Ectodermal cell (in vitro differentiated cells): ENCODE data around the gene CCDC137.
A peak's percentile ranks its signal among the peaks of the same experiment; 100 is the strongest.

Source experiments
- H3K27ac ChIP-seq: 2 replicates; pipeline ENCODE4 v1.7.0; 2013; ENCODE audit warnings: mild to moderate bottlenecking, low read depth, low read length; ENCODE audit not compliant: insufficient read depth, poor library complexity, severe bottlenecking
- H3K27me3 ChIP-seq: 2 replicates; pipeline ENCODE4 v1.7.0; 2013; ENCODE audit warnings: mild to moderate bottlenecking, low read length; ENCODE audit not compliant: insufficient read depth, control insufficient read depth, poor library complexity, severe bottlenecking
- H3K36me3 ChIP-seq: one replicate; pipeline ENCODE4 v1.7.0; 2013; ENCODE audit warnings: low read length; ENCODE audit not compliant: control insufficient read depth, insufficient read depth
- H3K4me1 ChIP-seq: one replicate; pipeline ENCODE4 v1.7.0; 2013; ENCODE audit warnings: low read length; ENCODE audit not compliant: control insufficient read depth, insufficient read depth
- H3K4me3 ChIP-seq: 2 replicates; pipeline ENCODE4 v1.7.0; 2013; ENCODE audit warnings: low read depth, low read length, control low read depth; ENCODE audit not compliant: insufficient read depth
- H3K9me3 ChIP-seq: 2 replicates; pipeline ENCODE4 v1.7.0; 2013; ENCODE audit warnings: mild to moderate bottlenecking, low read length, moderate library complexity; ENCODE audit not compliant: control insufficient read depth
- WGBS, 2 experiments: methylation state at CpG; one replicate each; pipeline ENCODE4 v1.1.7; 2013; ENCODE audit warnings: missing lambda C conversion rate in 2 of 2; 5-methylcytosine and 5-hydroxymethylcytosine counted together

The CCDC137 gene

DNA sequence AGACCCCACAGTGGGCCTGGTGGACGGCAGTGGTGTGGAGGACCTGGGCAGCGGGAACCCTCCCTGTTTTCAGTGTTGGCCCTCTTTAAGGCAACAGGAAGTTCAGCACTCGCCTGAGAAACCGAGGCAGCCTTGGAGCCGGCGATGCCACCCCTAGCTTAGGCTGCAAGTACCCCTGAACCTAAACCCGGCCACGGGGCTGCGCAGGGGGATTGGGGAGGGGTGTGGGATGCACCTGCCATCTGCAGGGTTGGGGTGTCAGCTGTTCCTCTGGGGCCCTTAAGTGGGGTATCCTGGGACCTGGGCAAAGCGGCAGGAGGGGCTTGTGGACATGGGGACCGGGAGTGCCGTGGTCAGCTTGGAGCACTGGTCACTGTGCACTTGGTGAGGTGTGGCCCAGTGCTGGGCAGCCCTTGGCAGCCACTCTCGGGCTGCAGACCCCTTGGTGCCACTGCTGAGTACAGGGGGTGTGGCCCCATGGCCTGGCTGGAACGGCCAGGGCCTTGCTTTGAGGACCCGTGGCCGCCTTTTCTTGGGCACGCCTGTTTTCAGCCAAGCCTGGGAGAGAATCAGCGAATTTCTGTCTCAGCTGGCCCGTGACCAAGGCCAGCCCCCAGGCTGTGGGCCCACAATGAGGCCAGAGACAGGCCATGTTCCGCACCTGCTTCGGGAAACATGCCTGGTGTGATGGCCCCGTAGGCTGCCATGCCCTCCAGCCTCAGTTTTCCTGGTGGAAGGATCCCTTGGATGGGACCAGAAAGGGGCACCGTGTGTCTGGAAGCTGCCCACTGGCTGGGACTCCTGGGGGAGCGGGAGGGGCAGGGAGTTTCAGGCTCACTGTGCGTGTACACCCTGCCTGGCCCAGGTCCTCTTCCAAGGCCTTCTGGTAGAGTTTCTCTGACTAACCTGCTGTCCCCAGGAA, 41.4 kb downstream of the CCDC137 start:
- H3K27ac ChIP-seq: no peak overlapping the region
- no peak overlapping the region for H3K4me3 ChIP-seq
- peaks cover 27% of the 10 kb centered on the region for H3K4me1 ChIP-seq
- no peaks in the 10 kb centered on the region for H3K9me3 ChIP-seq
- H3K36me3 ChIP-seq: peaks cover 17% of the 10 kb centered on the region
- H3K27me3 ChIP-seq: peaks cover 23% of the 10 kb centered on the region
- WGBS, 2 experiments: 94 to 96% methylated on average over 25 of the region's 25 CpGs

DNA sequence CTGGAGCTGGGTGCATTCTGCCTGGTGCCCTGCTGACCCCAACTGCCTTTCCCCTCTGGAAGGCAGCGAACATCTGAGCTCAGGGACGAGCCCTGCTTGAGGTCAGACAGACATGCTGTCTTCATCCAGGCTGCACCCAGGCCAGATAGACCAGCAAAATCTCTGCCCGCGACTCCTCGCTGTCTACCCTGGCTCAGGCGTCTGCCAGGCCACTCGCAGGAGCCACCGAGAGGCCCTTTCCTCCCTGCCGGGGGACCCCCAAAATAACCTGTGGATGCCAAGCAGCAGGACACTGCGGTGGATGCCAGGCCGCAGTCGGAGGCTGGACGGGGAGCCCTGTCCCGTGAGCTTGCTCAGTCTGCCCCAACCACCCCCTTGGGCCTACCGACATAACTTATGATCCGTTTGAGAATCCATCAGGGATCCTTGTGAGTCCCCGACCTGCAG, 42.2 kb downstream of the CCDC137 start:
- 92 to 94% methylated on average over 17 of the region's 17 CpGs for WGBS, 2 experiments

DNA sequence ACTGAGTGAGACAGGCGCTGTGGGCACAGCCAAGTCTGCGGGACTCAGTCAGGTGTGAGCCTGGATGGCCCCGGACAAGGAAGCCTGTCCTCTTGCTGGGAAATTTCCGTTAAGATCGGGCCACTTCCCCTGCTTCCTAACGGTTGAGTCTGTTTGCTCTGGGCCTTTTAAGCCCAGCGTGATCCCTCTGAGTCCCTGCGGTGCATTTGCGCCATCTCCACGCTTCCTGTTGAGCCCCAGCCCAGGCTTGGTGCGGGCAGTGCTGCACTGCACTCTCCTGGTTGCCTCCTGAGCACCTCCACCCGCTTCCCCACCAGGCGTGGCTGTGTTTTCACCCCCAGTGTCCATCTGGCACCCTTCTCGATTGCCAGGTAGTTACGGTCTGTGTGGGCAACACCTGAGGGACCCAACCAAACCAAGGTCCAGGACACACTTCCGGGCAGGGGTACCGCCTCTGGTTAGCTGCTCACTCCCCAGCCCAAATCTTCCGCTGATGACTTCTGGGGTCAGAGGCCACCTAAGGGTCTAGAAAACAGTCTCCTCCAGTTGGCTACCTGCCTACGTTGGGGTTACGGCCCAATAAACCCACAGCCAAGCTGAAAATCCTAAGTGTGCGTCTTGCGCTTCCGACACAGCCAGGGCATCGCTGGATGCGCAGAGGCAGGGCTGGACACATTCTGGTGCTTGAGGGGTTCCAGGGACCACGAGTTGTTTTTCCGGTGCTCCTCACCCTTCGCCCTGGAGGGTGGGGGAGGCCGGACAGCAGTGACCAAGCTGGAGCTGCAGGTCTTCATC, 44.2 kb downstream of the CCDC137 start:
- peaks cover 37% of the 10 kb centered on the region for H3K4me1 ChIP-seq
- peak overlapping the region; percentile 8 for H3K4me3 ChIP-seq
- H3K27ac ChIP-seq: no peak overlapping the region
- 14% methylated on average over 29 of the region's 29 CpGs for WGBS, 2 experiments
- no peaks in the 10 kb centered on the region for H3K9me3 ChIP-seq
- peaks cover 23% of the 10 kb centered on the region for H3K27me3 ChIP-seq
- H3K36me3 ChIP-seq: peaks cover 17% of the 10 kb centered on the region

More for the DNA sequence above, 42.2 kb downstream of the CCDC137 start:
- Histone ChIP-seq H3K36me3 (peaks cover 17% of the 10 kb centered on the region), H3K9me3 (no peaks in the 10 kb centered on the region), H3K27ac (no peak overlapping the region), H3K4me1 (peaks cover 34% of the 10 kb centered on the region), H3K4me3 (no peak overlapping the region), H3K27me3 (peaks cover 23% of the 10 kb centered on the region)

DNA sequence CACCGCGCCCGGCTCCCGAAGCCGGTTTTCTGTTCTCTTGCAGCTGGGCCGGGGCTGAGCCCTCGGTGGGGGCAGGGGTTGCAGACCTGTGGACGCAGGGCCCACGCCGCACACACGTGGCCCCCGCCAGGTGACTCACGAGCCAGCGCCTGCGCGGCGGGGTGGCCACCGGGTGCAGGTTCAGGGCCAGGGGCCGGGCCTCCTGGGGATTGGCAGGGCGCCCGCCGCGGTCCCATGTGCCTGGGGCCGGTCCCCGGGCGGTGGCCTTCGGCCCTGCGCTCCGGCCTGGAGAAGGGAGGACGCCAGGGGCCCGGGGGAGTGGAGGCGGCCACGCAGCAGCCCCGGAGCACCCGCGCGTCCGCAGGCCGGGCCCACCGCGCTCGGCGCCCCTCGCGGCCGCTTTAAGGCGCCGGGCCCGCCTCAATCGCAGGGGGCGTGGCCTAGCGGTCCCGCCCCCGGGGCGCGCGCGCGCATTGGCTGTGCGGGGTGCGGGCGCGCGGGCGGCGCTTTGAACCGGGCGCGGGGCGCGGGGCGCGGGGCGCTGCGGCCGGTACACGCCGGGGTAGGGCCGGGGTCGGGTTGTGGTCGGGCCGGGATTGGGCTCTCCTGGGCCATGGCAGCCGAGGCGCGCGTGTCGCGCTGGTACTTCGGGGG, 45.4 kb downstream of the CCDC137 start, which contains the start of gene SLC25A10:
Gene SLC25A10 (plus strand): TSS at position 471 of the 654 bp plus-strand sequence. CDS start 143 bp downstream, at position 614.
- Histone ChIP-seq H3K9me3 (no peaks in the 10 kb centered on the region), H3K4me1 (peaks cover 37% of the 10 kb centered on the region), H3K4me3 (peak within 1 kb of the TSS; percentile 67), H3K27ac (no peak within 1 kb of the TSS), H3K36me3 (peaks cover 9% of the 10 kb centered on the region), H3K27me3 (peaks cover 23% of the 10 kb centered on the region)
- 0% methylated on average over 89 of the region's 89 CpGs for WGBS, 2 experiments

DNA sequence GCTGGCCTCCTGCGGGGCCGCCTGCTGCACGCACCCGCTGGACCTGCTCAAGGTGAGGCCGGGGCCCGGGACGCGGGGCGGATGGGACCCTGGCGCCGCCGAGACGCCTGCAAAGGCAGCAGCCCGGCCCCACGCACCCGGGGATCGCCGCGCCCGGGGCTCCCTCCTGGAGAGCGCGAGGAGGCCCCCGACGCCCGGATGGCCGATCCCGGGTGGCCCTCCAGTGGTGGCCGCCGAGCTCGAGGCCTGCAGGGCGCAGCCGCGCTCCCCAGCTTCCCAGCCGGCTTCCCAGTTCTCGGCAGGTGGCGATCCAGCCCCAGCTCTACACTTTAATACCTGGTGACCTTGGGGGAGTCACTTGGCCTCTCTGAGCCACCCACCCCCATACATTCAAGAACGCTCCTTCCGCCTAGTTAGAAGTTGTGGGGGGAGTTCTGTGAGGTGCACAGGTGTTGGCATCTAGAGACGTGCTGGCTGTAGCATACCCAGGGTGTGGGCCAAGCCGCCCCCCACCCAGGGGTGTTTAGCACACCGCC, 46.0 kb downstream of the CCDC137 start:
- no peak overlapping the region for H3K27ac ChIP-seq

DNA sequence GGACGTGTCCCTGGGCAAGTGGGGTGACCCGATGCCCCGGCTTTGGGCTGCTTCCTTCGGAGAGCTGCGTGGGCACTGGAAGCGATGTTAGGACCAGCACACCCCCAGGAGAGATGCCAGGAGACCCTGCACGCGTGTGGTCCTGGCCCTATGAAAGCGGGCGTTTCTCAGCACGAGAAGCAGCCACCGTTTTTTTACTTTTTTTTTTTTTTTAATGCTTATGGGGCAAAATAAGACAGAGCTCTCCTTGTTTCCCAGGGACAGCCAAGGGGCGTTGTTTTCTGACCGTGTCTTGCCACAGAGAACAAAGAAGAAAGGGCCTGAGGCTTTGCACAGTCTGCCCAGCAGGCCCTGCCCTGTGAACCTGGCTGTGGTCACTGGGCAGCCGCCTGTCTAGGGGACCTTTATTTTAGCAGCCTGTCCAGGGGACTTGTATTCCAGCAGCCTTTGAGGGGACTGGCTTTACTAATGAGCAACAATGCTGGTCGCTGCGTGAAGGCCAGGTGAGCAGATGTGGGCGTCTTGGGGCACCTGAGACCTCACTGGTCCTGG, 46.5 kb downstream of the CCDC137 start:
- 59% methylated on average over 18 of the region's 18 CpGs for WGBS, 2 experiments

More for the DNA sequence above, 46.0 kb downstream of the CCDC137 start:
- Histone ChIP-seq H3K9me3 (no peaks in the 10 kb centered on the region), H3K4me1 (peaks cover 37% of the 10 kb centered on the region), H3K36me3 (peaks cover 3% of the 10 kb centered on the region), H3K27me3 (peaks cover 23% of the 10 kb centered on the region), H3K4me3 (peak overlapping the region; percentile 67)
- WGBS, 2 experiments: 4 to 5% methylated on average over 41 of the region's 41 CpGs

DNA sequence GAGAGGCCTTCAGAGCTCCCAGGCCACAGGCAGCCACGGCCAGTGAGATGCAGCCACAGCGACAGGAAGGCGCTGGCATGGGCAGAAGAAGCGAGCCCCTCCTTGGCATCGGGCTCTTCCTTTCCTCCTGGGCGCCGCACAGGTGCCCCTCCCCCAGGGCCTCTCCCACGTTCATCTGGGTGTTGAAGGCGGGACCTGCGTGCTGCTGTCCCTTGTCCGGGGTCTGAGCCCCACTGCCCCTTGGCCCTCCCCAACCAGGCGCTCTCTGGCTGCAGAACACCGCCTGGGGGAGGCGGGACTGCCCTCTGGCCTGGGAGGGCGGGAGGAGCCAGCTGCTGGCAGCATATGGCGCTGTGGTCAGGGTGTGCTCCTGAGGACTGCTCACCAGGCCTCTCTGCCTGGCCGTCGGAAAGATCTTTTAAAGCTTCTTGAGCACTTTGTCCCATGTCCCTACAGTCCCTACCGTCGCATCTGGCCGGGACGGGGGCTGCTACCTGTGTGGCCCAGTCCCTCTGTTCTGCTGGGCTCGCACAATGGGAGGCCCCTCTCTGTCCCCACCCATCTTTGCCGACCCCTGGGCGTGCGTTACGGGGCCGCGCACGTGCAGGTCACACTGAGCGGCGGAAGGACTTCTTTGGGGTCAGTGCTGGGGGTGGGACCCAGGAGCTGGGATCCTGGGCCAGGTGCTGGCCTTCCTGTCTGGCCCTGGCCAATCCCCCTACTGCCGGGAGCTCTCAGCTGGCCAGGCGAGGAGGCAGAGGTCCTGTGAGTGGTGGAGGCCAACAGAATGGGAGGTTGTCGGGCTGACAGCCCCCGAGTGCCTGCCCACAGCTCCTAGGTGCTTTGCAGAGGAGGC, 47.2 kb downstream of the CCDC137 start:
- Histone ChIP-seq H3K4me1 (peaks cover 37% of the 10 kb centered on the region), H3K27ac (no peak overlapping the region), H3K4me3 (peak overlapping the region; percentile 67), H3K27me3 (peaks cover 23% of the 10 kb centered on the region), H3K36me3 (no peaks in the 10 kb centered on the region), H3K9me3 (no peaks in the 10 kb centered on the region)
- WGBS, 2 experiments: 72 to 73% methylated on average over 36 of the region's 36 CpGs

More for the DNA sequence above, 46.5 kb downstream of the CCDC137 start:
- Histone ChIP-seq H3K27me3 (peaks cover 23% of the 10 kb centered on the region), H3K27ac (no peak overlapping the region), H3K4me1 (peaks cover 37% of the 10 kb centered on the region), H3K9me3 (no peaks in the 10 kb centered on the region), H3K36me3 (no peaks in the 10 kb centered on the region), H3K4me3 (peak overlapping the region; percentile 67)

DNA sequence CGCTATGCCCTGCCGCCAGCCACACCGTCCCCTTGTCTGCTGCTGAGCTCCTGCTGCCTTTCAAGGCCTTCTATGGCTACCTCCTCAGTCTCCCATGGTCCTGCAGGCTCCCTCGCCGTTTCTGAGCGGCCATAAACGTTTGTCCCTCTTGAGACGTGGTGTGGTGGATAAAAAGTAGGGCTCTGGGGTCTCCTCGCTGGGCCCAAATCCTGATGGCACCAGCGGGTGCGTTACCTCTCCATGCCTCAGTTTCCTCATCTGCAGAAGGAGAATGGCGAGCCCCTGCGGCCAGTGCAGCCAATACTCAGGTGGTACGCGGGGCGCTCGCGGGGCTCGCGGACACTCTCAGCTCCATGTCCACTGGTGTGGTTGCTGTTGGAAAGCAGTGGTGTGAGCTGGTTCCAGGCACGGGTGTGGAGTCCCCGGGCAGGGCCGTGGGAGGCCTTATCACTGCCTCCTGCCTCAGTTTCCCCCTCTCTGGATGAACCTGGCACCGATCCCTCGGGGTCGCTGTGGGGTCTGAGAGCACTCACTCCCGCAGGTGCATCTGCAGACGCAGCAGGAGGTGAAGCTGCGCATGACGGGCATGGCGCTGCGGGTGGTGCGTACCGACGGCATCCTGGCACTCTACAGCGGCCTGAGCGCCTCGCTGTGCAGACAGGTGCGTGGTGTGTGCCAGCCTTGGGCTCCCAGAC, 48.0 kb downstream of the CCDC137 start:
- 95 to 96% methylated on average over 39 of the region's 39 CpGs for WGBS, 2 experiments

More for the DNA sequence above, 48.0 kb downstream of the CCDC137 start:
- no peak overlapping the region for H3K27ac ChIP-seq
- H3K4me1 ChIP-seq: peaks cover 37% of the 10 kb centered on the region
- no peaks in the 10 kb centered on the region for H3K9me3 ChIP-seq
- peaks cover 23% of the 10 kb centered on the region for H3K27me3 ChIP-seq
- H3K36me3 ChIP-seq: no peaks in the 10 kb centered on the region
- H3K4me3 ChIP-seq: no peak overlapping the region
